ENCODE results near the gene PALLD.

The PALLD gene

GRCh38 chr4:168852933-168853713 lies 356.3 kb downstream of the PALLD start:
- DNase-seq (ENCODE audit: low spot score) = no peak

DNA sequence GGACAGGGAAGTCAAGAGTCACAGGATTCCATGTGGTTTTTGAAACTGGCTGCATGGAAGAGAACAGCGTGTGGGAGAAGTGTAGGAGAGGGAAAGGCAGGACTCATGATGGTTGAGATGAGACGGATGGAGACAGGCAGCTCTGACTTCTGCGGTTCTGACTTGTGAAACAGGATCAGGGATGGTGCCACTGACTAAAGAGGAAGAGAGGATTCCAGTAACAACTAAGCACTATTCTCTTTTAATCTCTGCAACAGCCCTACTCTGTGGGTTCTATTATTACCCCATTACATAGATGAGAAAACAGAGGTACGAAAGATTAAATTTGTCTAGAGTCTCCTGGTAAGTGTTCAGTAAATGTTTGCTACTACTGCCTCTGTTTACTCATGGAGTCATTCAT lies 356.9 kb downstream of the PALLD start:
- DNase-seq (ENCODE audit: low spot score) = no peak

GRCh38 chr4:168854350-168854921 lies 357.6 kb downstream of the PALLD start:
- no peak for DNase-seq (ENCODE audit: low spot score)

- no peak for DNase-seq (ENCODE audit: low spot score)
Observed at GRCh38 chr4:168856312-168856711, 359.5 kb downstream of the PALLD start.

DNA sequence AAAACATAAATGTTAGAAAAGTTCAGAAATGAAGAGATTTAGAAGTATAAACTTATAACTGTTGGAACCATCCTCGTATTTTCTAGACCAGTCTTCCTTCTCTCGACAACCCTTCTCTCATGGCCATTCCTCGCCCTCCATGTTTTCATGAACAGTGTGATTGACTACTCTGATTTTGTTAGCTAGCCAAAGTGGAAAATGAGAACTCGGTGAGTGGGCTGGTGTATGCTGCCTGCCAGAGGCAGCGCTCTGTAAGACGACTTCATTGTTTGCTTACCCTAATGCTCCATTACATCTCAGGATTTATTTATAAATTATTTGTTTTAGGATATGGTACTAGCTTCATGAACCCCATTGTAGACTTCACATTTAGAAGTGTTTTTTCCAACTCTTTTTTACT lies 360.2 kb downstream of the PALLD start:
- no peak for DNase-seq (ENCODE audit: low spot score)

GRCh38 chr4:168857546-168858314 lies 360.9 kb downstream of the PALLD start:
- DNase-seq (ENCODE audit: low spot score) = no peak

DNA sequence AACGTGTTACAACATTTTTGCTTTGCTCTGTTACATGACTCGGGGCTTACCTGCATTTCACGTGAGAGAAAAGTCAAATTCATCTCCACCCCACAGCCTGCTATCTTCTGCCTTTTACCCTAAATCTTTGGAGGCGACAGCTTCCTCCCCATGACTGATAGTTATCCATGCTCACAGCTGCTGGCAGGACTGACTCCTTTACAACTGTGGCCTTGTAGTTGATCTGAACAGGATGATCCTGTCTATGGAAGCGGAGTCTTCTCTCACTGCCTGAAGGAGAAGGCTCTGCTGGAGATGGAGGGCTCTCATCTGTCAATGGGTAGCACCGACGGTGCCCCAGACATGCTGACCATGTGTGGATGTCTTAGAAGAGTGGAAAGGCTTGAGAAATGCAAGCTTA lies 362.2 kb downstream of the PALLD start:
- no peak for DNase-seq (ENCODE audit: low spot score)

GRCh38 chr4:168859888-168860694 lies 363.2 kb downstream of the PALLD start:
- DNase-seq (ENCODE audit: low spot score) = no peak

DNA sequence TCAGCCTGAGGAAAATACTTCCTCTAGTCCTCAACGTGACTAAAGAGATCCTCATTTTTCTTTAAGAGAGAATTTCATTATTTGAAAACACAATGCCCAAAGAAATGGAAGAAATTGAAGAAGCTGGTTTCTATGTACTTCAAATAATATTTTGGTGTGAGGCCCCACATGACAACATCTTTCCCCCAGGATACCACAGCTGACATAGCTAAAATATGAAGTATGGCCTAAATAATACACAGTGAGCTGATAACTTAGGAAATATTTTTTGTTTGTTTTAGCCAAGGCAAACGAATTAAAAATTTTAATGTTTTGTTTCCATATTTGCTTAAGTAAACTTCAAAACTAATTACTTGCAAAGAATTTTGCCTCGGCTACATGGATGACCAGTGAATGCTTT lies 364.0 kb downstream of the PALLD start:
- DNase-seq (ENCODE audit: low spot score) = no peak

DNA sequence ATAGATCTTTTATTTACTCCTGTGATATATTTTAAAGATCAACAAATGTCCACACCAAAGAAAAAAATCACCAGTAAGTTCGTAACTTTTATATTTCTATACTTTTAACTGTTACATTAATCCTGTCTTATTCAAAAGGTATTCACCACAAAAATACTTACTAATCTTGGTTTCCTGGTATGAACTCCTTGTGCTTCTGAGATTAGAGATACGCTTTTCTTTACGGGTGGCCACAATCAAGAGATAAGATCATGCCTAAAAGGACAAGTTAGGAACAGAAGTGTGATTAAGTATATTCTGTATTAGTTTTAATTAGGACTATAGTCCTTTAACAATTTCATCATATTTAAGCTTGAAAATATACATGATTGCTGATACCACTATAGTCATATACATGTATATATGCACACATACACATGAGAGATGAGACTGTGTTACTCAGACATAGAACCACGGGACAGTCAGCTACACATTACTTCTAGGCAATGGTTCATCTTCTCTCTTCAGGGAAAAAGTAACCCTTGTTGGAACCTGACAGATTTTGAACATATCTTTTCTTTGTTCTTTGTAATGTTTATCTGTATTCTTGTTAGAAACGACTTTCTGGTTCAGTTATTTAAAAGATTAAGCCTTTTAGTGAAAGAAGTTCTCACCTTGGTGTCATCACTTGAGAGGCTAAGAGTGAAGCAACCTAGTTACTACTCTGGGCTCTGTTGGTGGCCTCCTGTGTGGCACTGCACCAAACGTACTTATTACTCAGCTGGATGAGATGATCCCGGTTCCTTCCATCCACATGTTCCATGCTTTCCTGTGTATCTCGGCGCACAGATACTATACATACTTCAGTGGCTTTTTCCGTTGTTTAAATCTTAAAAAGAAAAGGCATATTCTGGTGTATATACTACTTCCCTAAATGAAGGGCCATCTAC lies 367.1 kb downstream of the PALLD start:
- no peak for DNase-seq (ENCODE audit: low spot score)

- no peak for DNase-seq (ENCODE audit: low spot score)
Observed at GRCh38 chr4:168864821-168865541, 368.1 kb downstream of the PALLD start.

DNA sequence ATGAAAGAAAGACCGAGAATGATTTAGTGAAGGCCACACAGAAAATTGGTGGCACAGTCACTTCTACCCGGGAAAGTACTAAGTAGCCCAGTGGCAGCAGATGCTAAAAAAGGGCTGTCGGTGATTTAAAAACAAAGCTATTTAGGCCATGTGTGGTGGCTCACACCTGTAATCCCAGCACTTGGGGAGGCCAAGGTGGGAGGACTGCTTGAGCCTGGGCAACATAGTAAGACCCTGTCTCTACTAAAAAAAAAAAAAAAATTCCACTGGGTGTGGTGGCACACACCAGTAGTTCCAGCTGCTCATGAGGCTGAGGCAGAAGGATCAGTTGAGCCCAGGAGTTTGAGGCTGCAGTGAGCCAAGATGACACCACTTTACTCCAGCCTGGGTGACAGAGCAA lies 369.0 kb downstream of the PALLD start:
- no peak for DNase-seq (ENCODE audit: low spot score)

- DNase-seq (ENCODE audit: low spot score) = no peak
Observed at GRCh38 chr4:168866635-168867034, 369.8 kb downstream of the PALLD start.

- DNase-seq (ENCODE audit: low spot score) = no peak
Observed at GRCh38 chr4:168867128-168867527, 370.3 kb downstream of the PALLD start.

- no peak for DNase-seq (ENCODE audit: low spot score)
Observed at GRCh38 chr4:168868044-168868781, 371.4 kb downstream of the PALLD start.

GRCh38 chr4:168868802-168869201 lies 371.9 kb downstream of the PALLD start:
- DNase-seq (ENCODE audit: low spot score) = no peak

DNA sequence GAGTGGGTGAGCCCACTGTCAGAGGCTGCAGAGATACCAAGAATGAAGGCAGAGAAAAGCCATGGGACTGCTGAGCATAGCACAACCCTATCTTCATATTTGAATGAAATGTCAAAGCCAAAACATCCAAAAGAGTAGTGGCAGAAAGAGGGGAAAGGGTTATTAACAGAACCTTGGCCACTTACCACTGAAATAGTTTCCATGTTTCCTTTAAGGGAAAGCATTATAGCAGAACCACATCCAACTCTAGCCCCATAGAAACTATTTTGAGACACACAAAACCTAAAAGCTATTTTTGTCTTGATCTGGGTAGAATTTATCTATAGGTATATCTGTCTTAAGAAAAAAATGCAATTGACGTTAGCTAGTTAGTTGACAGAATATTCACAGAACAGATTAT lies 373.2 kb downstream of the PALLD start:
- DNase-seq (ENCODE audit: low spot score) = no peak

DNA sequence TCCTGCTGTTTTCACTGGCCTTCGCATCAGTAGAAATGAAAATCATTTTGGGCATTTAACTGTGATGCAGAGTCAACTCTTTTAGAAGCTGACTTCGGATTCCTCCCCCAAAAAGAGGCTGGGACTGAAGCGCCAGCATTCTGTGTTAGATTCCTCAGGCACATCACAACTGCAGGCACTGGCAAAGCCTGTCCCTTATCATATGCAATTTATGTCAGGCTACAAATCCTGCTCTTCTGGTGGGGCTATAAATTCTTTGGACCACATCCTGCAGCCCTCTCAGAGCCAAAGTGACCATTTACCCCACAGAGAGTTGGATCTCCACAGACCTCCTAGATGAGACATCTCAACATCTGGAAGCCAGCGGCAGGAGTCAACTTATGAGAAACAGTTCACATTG lies 374.8 kb downstream of the PALLD start:
- DNase-seq (ENCODE audit: low spot score) = no peak

DNA sequence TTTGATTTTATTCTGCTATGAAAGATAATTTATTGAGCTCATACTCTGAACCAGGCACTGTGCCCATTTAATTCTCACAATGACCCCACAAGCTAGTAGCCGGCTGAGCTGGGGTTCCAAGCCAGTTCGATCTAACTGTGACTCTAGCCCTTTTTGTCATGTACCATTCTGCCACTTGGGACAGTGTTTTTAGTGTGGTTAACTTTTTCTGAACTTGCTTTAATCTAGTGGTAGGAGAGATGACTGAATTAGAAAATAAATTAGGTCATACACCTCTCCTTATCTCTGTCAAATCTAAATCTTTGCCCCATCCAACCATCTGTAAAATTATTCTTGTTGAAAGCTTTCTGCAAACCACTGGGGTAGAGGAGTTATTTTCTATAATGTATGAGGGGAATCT lies 377.2 kb downstream of the PALLD start:
- no peak for DNase-seq (ENCODE audit: low spot score)

DNA sequence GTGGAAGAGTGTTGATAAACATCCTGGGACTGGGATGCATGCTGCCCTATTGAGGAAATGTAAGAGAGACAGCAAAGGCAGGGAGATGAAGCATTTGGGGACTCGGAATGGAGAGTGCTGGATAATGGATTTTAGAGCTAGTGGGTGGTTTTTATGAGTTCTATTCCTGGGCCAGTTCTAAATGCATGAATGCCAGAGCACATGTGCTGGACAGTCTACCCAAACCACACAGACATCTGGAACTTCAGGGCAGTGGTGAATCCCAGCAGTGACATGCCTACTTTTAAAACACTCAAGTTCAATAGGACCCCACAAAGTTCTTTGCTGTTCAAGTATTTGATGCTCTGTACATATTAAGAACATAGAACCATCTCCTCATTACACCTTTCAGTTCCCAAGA lies 379.3 kb downstream of the PALLD start:
- DNase-seq (ENCODE audit: low spot score) = no peak

All from HuH-7 (cell line).